ENCODE measurements around the gene ACP1. TPM values are rescaled to one million over a fixed set of nuclear protein-coding genes. Genes with fewer than 3 reads are reported as not detected.

ACP1 gene
- total RNA-seq, 1 experiment from 2014 or later: 90.9 TPM

DNA sequence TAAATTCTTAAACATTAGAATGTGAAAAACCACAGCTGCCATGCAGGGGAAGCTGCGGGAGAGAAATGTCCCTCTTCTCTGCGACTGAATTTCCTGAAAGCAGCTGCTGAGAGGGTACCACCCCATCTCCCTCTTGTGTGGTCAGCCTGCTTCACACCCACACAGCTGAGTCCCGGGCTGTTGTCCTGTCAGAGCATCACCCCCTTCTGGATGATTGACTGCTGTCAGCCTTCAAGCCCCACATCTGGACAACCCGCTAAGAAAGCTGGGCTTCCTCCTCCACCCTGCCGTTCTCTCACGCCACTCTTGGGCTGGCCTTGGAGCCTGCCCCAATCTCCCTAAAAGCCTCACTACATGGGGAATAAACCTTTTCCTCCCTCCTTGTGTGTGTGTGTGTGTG is 26.9 kb upstream of the ACP1 start:
- H3K4me3 ChIP-seq (ENCODE audit: low read depth in 2 of 2, low read length in 2 of 2): no peak overlapping the region
- in situ Hi-C loops (cut with HindIII; ENCODE audit: low pct_unique_long_range_greater_than_20kb, low sequenced_read_pairs): no loop called here
- no peak for DNase-seq (ENCODE audit: low read depth, low spot score)
- intact Hi-C loops (cut with micrococcal nuclease; ENCODE audit: unreplicated experiment): no loop called here
- 0 out of 2 replicates have a peak, but pooled peaks cover 3% of the 10 kb centered on the region for H3K9me3 ChIP-seq (ENCODE audit: control insufficient read depth, insufficient read depth, low read depth, low read length)
- BruUV-seq (replicated peaks): TSS peak; percentile 46
- no peak for ATAC-seq
- H3K27me3 ChIP-seq (ENCODE audit: control insufficient read depth, insufficient read depth, low read length): no peaks in the 10 kb centered on the region
- ChIA-PET POLR2A (interaction anchor here (0.6 kb wide), 1 partner anchor 24 kb away, joined by 3 read pairs; no protein-coding TSS in a partner anchor), CTCF (no interaction called here)
- H3K27ac ChIP-seq (ENCODE audit: low read length): no peak overlapping the region
- TF ChIP-seq POLR2AphosphoS5 (IDR thresholded peaks at IDR 0.05; ENCODE audit: low read depth, low read length): no peak
- TF ChIP-seq, protein P1, sequence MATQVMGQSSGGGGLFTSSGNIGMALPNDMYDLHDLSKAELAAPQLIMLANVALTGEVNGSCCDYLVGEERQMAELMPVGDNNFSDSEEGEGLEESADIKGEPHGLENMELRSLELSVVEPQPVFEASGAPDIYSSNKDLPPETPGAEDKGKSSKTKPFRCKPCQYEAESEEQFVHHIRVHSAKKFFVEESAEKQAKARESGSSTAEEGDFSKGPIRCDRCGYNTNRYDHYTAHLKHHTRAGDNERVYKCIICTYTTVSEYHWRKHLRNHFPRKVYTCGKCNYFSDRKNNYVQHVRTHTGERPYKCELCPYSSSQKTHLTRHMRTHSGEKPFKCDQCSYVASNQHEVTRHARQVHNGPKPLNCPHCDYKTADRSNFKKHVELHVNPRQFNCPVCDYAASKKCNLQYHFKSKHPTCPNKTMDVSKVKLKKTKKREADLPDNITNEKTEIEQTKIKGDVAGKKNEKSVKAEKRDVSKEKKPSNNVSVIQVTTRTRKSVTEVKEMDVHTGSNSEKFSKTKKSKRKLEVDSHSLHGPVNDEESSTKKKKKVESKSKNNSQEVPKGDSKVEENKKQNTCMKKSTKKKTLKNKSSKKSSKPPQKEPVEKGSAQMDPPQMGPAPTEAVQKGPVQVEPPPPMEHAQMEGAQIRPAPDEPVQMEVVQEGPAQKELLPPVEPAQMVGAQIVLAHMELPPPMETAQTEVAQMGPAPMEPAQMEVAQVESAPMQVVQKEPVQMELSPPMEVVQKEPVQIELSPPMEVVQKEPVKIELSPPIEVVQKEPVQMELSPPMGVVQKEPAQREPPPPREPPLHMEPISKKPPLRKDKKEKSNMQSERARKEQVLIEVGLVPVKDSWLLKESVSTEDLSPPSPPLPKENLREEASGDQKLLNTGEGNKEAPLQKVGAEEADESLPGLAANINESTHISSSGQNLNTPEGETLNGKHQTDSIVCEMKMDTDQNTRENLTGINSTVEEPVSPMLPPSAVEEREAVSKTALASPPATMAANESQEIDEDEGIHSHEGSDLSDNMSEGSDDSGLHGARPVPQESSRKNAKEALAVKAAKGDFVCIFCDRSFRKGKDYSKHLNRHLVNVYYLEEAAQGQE (IDR thresholded peaks at IDR 0.05; ENCODE audit: insufficient read depth in 1 of 2, low read depth in 2 of 2, low read length in 1 of 2): no peak
- TF ChIP-seq, protein P2, sequence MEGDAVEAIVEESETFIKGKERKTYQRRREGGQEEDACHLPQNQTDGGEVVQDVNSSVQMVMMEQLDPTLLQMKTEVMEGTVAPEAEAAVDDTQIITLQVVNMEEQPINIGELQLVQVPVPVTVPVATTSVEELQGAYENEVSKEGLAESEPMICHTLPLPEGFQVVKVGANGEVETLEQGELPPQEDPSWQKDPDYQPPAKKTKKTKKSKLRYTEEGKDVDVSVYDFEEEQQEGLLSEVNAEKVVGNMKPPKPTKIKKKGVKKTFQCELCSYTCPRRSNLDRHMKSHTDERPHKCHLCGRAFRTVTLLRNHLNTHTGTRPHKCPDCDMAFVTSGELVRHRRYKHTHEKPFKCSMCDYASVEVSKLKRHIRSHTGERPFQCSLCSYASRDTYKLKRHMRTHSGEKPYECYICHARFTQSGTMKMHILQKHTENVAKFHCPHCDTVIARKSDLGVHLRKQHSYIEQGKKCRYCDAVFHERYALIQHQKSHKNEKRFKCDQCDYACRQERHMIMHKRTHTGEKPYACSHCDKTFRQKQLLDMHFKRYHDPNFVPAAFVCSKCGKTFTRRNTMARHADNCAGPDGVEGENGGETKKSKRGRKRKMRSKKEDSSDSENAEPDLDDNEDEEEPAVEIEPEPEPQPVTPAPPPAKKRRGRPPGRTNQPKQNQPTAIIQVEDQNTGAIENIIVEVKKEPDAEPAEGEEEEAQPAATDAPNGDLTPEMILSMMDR (IDR thresholded peaks at IDR 0.05): no peak
- TF ChIP-seq SIN3A (IDR thresholded peaks at IDR 0.05; ENCODE audit: borderline replicate concordance, insufficient read depth, low read depth, low read length): no peak
- no peak for TF ChIP-seq TCF7L2 (IDR thresholded peaks at IDR 0.05; ENCODE audit: low read depth, low read length)
- no peaks in the 10 kb centered on the region for H3K4me1 ChIP-seq (ENCODE audit: control insufficient read depth, insufficient read depth, low read length)
- no peaks in the 10 kb centered on the region for H3K36me3 ChIP-seq (ENCODE audit: control insufficient read depth, insufficient read depth, low read length)

DNA sequence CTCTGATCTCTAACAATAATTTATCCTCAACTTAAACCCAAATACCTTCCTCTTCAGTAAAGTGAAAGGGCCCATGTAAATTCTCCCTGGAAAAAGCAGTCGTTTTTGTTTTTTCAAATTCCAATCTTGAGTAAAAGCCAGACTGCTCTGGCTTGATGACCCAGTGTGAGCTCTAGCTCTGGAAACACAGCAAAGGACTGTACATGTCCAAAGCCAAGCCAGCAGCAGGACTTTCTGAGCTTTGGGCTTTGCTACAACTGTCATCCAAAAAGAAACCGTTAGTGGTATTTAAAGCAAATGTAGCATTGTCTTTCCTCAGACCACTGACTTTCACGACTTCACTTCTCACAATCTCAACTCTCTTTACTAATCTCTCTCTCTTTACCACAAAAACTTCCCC is 26.3 kb upstream of the ACP1 start:
- TF ChIP-seq, protein P2 (IDR thresholded peaks at IDR 0.05): no peak
- no peak for TF ChIP-seq POLR2AphosphoS5 (IDR thresholded peaks at IDR 0.05; ENCODE audit: low read depth, low read length)
- TF ChIP-seq, protein P1 (IDR thresholded peaks at IDR 0.05; ENCODE audit: insufficient read depth in 1 of 2, low read depth in 2 of 2, low read length in 1 of 2): no peak
- TF ChIP-seq TCF7L2 (IDR thresholded peaks at IDR 0.05; ENCODE audit: low read depth, low read length): no peak
- TF ChIP-seq SIN3A (IDR thresholded peaks at IDR 0.05; ENCODE audit: borderline replicate concordance, insufficient read depth, low read depth, low read length): no peak
- intact Hi-C loops (cut with micrococcal nuclease; ENCODE audit: unreplicated experiment): no loop called here
- Histone ChIP-seq H3K4me3 (ENCODE audit: low read depth in 2 of 2, low read length in 2 of 2) (no peak overlapping the region), H3K27ac (ENCODE audit: low read length) (no peak overlapping the region), H3K4me1 (ENCODE audit: control insufficient read depth, insufficient read depth, low read length) (no peaks in the 10 kb centered on the region), H3K27me3 (ENCODE audit: control insufficient read depth, insufficient read depth, low read length) (no peaks in the 10 kb centered on the region), H3K9me3 (ENCODE audit: control insufficient read depth, insufficient read depth, low read depth, low read length) (0 out of 2 replicates have a peak, but pooled peaks cover 6% of the 10 kb centered on the region), H3K36me3 (ENCODE audit: control insufficient read depth, insufficient read depth, low read length) (no peaks in the 10 kb centered on the region)
- DNase-seq (ENCODE audit: low read depth, low spot score) (no peak), ATAC-seq (no peak)
- CTCF ChIA-PET: no interaction called here
- in situ Hi-C loops (cut with HindIII; ENCODE audit: low pct_unique_long_range_greater_than_20kb, low sequenced_read_pairs): no loop called here
- BruUV-seq (replicated peaks): no TSS peak
- POLR2A ChIA-PET: no interaction called here

Data from Panc1 (cell line).